ENCODE results near the gene ARMCX4. TPM values are rescaled to one million over a fixed set of nuclear protein-coding genes. Genes with fewer than 3 reads are reported as not detected.

The ARMCX4 gene
- total RNA-seq (2021; ENCODE audit: unreplicated experiment) (0.15 TPM), Bru-seq, nascent RNA (percentile 8 among the genes with signal in this experiment), BruChase-seq, experiment 1, labeled RNA remaining after a 6-hour chase (percentile 19 among the genes with signal in this experiment), BruChase-seq, experiment 2, labeled RNA remaining after a 2-hour chase (percentile 8 among the genes with signal in this experiment)
- polyA plus RNA-seq (2012) = not detected in 2 replicates
- long read RNA-seq = 0 reads

DNA sequence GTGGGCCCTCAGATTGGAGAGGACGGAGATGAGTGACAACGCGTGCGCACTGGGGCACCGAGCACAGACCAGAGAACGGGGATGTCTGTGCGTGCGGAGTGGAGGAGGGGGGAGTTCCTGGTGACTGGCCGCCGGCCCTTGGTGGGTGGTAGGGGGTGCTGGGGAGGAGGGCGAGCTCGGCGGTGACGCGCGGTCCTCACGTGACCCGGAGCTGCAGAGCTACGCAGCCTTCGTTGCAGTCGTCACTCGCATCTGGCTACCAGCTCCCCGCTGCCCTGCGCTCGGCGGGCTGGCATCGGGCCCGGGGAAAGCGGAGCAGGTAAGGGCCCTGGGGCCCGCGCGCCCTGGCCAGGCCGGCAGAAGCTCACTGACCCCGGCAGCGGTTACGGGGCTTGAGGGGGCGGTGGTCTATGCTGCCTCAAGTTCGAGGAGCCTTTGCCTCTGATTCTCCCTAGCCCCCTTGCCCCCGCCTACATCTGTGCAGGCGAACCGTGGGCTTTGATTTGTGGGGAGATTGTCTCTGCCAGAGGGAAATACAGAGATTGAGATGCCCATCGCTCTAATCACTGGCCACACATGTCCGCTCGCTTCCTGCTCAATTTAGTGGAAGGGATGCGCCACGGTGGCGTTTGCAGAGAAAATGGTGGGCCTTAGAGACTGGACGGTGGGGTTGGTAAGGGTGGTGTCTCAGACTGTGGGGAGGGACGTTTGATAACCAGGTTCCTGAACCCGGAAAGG lies at the start of gene ARMCX4:
Gene ARMCX4, plus strand, starts transcription at position 245 of the 738 bp plus-strand sequence. CDS start 3,134 bp downstream, outside the sequence.
- no peaks in the 10 kb centered on the region for H3K4me1 ChIP-seq (ENCODE audit: control insufficient read depth in 1 of 2, insufficient read depth in 2 of 2, low read length in 2 of 2)
- intact Hi-C loops (cut with micrococcal nuclease) = no loop called here
- no peak within 1 kb of the TSS for H3K4me3 ChIP-seq (replicated peaks in 1 of 2; ENCODE audit: low read depth in 1 of 2, low read length in 2 of 2)
- H3K9me2 ChIP-seq (ENCODE audit: insufficient read depth) = no peaks in the 10 kb centered on the region
- DNase-seq (ENCODE audit: low read depth, low spot score) (no peak), ATAC-seq (no peak)
- H3K4me2 ChIP-seq (ENCODE audit: low read length) = no peak within 1 kb of the TSS
- no peaks in the 10 kb centered on the region for H3K9me3 ChIP-seq (ENCODE audit: control insufficient read depth in 1 of 2, insufficient read depth in 1 of 2, low read depth in 1 of 2, low read length in 2 of 2)
- H3K36me3 ChIP-seq (ENCODE audit: control insufficient read depth in 1 of 2, insufficient read depth in 2 of 2, low read length in 2 of 2) = no peaks in the 10 kb centered on the region
- H3K9ac ChIP-seq (ENCODE audit: low read length) = no peak within 1 kb of the TSS
- H3K27me3 ChIP-seq (ENCODE audit: insufficient read depth, low read length) = no peaks in the 10 kb centered on the region
- RAD21 ChIA-PET (ENCODE audit: low non-redundant PET in 1 of 2, low total read pairs in 2 of 2, uncharacterized antibody in 2 of 2, unreplicated experiment in 2 of 2) = no interaction called here
- H3K27ac ChIP-seq (ENCODE audit: low read depth, low read length) = no peak within 1 kb of the TSS
- H2AFZ ChIP-seq (ENCODE audit: low read depth, low read length, poor library complexity, severe bottlenecking) = no peak within 1 kb of the TSS
- no peaks in the 10 kb centered on the region for H4K20me1 ChIP-seq (ENCODE audit: insufficient read depth)
- POLR2A ChIA-PET = no interaction called here
- CTCF ChIA-PET = no interaction called here
- no TSS peak for BruUV-seq (replicated peaks)
- no peak for TF ChIP-seq REST (IDR thresholded peaks at IDR 0.05; ENCODE audit: low read depth)
- no peak for TF ChIP-seq EGR1 (IDR thresholded peaks at IDR 0.05; ENCODE audit: low read depth)
- no peak for TF ChIP-seq YY1 (IDR thresholded peaks at IDR 0.05; ENCODE audit: extremely low read depth, insufficient replicate concordance, low read depth, low read length)
- TF ChIP-seq POLR2A (IDR thresholded peaks at IDR 0.05; ENCODE audit: borderline replicate concordance, extremely low read depth, insufficient read depth, insufficient read length) = no peak
- no peak for TF ChIP-seq TCF7L2 (IDR thresholded peaks at IDR 0.05; ENCODE audit: borderline replicate concordance, extremely low read depth, insufficient read depth, insufficient read length)
- H3K79me2 ChIP-seq (ENCODE audit: insufficient read depth, low read length) = no peaks in the 10 kb centered on the region

Measured in HCT116 (cell line).